HG03575 (cell line): ENCODE data around the gene UBLCP1.

Experiments used
- ATAC-seq: cut with Tn5 transposase; IDR thresholded peaks from one replicate; pipeline ENCODE4 v1.9.1; 2021; ENCODE audit not compliant: unreplicated experiment, insufficient number of reproducible peaks, low FRiP score; ENCODE audit errors: extremely low read depth

UBLCP1 gene

GRCh38 chr5:159303286-159303685 is 40.2 kb downstream of the UBLCP1 start:
- ATAC-seq: no peak

GRCh38 chr5:159304961-159305595 is 42.0 kb downstream of the UBLCP1 start:
- ATAC-seq: no peak

- no peak for ATAC-seq
Measured at GRCh38 chr5:159309689-159310433, 46.8 kb downstream of the UBLCP1 start.

GRCh38 chr5:159310511-159310910 is 47.4 kb downstream of the UBLCP1 start:
- ATAC-seq: no peak

- no peak for ATAC-seq
Measured at GRCh38 chr5:159311063-159311462, 48.0 kb downstream of the UBLCP1 start.

GRCh38 chr5:159313197-159313596 is 50.1 kb downstream of the UBLCP1 start:
- no peak for ATAC-seq

GRCh38 chr5:159316519-159317383 is 53.7 kb downstream of the UBLCP1 start:
- ATAC-seq: no peak

- no peak for ATAC-seq
Measured at GRCh38 chr5:159317849-159318248, 54.8 kb downstream of the UBLCP1 start.

GRCh38 chr5:159318448-159318847 is 55.4 kb downstream of the UBLCP1 start:
- ATAC-seq: no peak

GRCh38 chr5:159319363-159319762 is 56.3 kb downstream of the UBLCP1 start:
- ATAC-seq: no peak

- ATAC-seq: no peak
Measured at GRCh38 chr5:159319832-159320231, 56.7 kb downstream of the UBLCP1 start.

- ATAC-seq: no peak
Measured at GRCh38 chr5:159322180-159322579, 59.1 kb downstream of the UBLCP1 start.

GRCh38 chr5:159324102-159324755 is 61.1 kb downstream of the UBLCP1 start:
- no peak for ATAC-seq

GRCh38 chr5:159324986-159325385 is 61.9 kb downstream of the UBLCP1 start:
- ATAC-seq: no peak

GRCh38 chr5:159330131-159330800 is 67.2 kb downstream of the UBLCP1 start, which contains the start of gene IL12B:
IL12B (minus strand) TSS chr5:159330487; CDS start chr5:159326782, 3,705 bp downstream.
- ATAC-seq: no peak

GRCh38 chr5:159331093-159331973 is 68.2 kb downstream of the UBLCP1 start:
- ATAC-seq: no peak

- ATAC-seq: no peak
Measured at GRCh38 chr5:159332800-159333544, 69.9 kb downstream of the UBLCP1 start.
